HepG2 (cell line): ENCODE data around the gene HOMEZ. TPM values are rescaled to one million over a fixed set of nuclear protein-coding genes. Genes with fewer than 3 reads are reported as not detected.

Source experiments
- ARHGAP35 ChIP-seq: sonication (generic); formaldehyde crosslinking; IDR thresholded peaks from 2 replicates; pipeline ENCODE4 v1.9.0; 2022; ENCODE audit warnings: mild to moderate bottlenecking, inconsistent platforms, moderate library complexity, missing genetic modification reagents, borderline replicate concordance
- BRCA1 ChIP-seq: sonication (generic); formaldehyde crosslinking; IDR thresholded peaks from 2 replicates; pipeline ENCODE4 v1.4.0; 2020; ENCODE audit warnings: missing genetic modification reagents
- CSRNP1 ChIP-seq: sonication (generic); formaldehyde crosslinking; IDR thresholded peaks from 2 replicates; pipeline ENCODE4 v1.8.1; 2023; ENCODE audit warnings: mild to moderate bottlenecking, missing genetic modification reagents
- FOXP1 ChIP-seq, 2 experiments: fragments of 450-650 bp in 1 of 2; IDR thresholded peaks; 2 replicates each; pipeline ENCODE4 v1.6.1; 2017 to 2018; ENCODE audit warnings: antibody characterized with exemption in 1 of 2
- HMGXB4 ChIP-seq, 2 experiments: sonication (generic) in 1 of 2; formaldehyde crosslinking in 1 of 2; IDR thresholded peaks; 2 replicates each; pipeline versions ENCODE4 v1.4.0 to v1.6.1; 2018 to 2020; ENCODE audit warnings: missing genetic modification reagents in 2 of 2, borderline replicate concordance in 1 of 2, low read depth in 1 of 2, mild to moderate bottlenecking in 1 of 2, missing biosample characterization in 1 of 2
- MAZ ChIP-seq, 2 experiments: sonication (generic) in 1 of 2; formaldehyde crosslinking in 1 of 2; IDR thresholded peaks; 2 replicates each; pipeline versions ENCODE4 v1.5.0 to v1.6.1; 2012 to 2020; ENCODE audit warnings: low read depth in 2 of 2, mild to moderate bottlenecking in 2 of 2, borderline replicate concordance in 1 of 2, improper control_type of control experiment in 1 of 2, low read length in 1 of 2, missing genetic modification reagents in 1 of 2, moderate library complexity in 1 of 2
- NFYC ChIP-seq: IDR thresholded peaks from 2 replicates; pipeline ENCODE4 v1.6.1; 2016; ENCODE audit warnings: missing genetic modification reagents, missing compliant biosample characterization
- NR0B2 ChIP-seq: sonication (generic); formaldehyde crosslinking; IDR thresholded peaks from 2 replicates; pipeline ENCODE4 v1.4.0; 2020; ENCODE audit warnings: mild to moderate bottlenecking, missing genetic modification reagents
- PCBP2 ChIP-seq: fragments of 200-400 bp; formaldehyde crosslinking; optimal IDR thresholded peaks from 2 replicates; pipeline ENCODE3; 2018; ENCODE audit warnings: low read length, low read depth; ENCODE audit not compliant: poor library complexity, severe bottlenecking
- SALL1 ChIP-seq: sonication (generic); formaldehyde crosslinking; IDR thresholded peaks from 2 replicates; pipeline ENCODE4 v1.8.0; 2022; ENCODE audit warnings: mild to moderate bottlenecking, missing genetic modification reagents
- SATB2 ChIP-seq: sonication (generic); formaldehyde crosslinking; IDR thresholded peaks from 2 replicates; pipeline ENCODE4 v1.5.0; 2020; ENCODE audit warnings: missing genetic modification reagents
- ZFP41 ChIP-seq: sonication (generic); formaldehyde crosslinking; IDR thresholded peaks from 2 replicates; pipeline ENCODE4 v1.4.0; 2020; ENCODE audit warnings: mild to moderate bottlenecking, missing genetic modification reagents, borderline replicate concordance
- ZFP91 ChIP-seq: sonication (generic); formaldehyde crosslinking; IDR thresholded peaks from 2 replicates; pipeline ENCODE4 v1.9.0; 2022; ENCODE audit warnings: missing genetic modification reagents, mild to moderate bottlenecking, borderline replicate concordance
- ZFY ChIP-seq: sonication (generic); formaldehyde crosslinking; IDR thresholded peaks from 2 replicates; pipeline ENCODE4 v1.4.0; 2020; ENCODE audit warnings: missing genetic modification reagents
- ZKSCAN5 ChIP-seq: sonication (generic); formaldehyde crosslinking; IDR thresholded peaks from 2 replicates; pipeline ENCODE4 v1.5.1; 2020; ENCODE audit warnings: mild to moderate bottlenecking, missing genetic modification reagents
- ZMYM2 ChIP-seq: sonication (generic); formaldehyde crosslinking; IDR thresholded peaks from 2 replicates; pipeline ENCODE4 v1.8.0; 2022; ENCODE audit warnings: mild to moderate bottlenecking, missing genetic modification reagents
- ZNF280D ChIP-seq: sonication (generic); formaldehyde crosslinking; IDR thresholded peaks from 2 replicates; pipeline ENCODE4 v1.5.1; 2020; ENCODE audit warnings: mild to moderate bottlenecking, missing genetic modification reagents
- ZNF460 ChIP-seq: sonication (generic); formaldehyde crosslinking; IDR thresholded peaks from 2 replicates; pipeline ENCODE4 v1.5.1; 2020; ENCODE audit warnings: missing genetic modification reagents, mild to moderate bottlenecking, borderline replicate concordance
- ZNF891 ChIP-seq: sonication (generic); formaldehyde crosslinking; IDR thresholded peaks from 2 replicates; pipeline ENCODE4 v1.5.0; 2020; ENCODE audit warnings: mild to moderate bottlenecking, missing genetic modification reagents
- polyA plus RNA-seq, 8 experiments: library from polyadenylated mRNA; depleted of rRNA in 3 of 8; stranded (reverse) in 7 of 8; unstranded in 1 of 8; fragments of >200 nt; fragmentation: Illumina TruSeq in 4 of 8; extraction: Trizol in 4 of 8; gene quantifications; 2 replicates each; pipeline versions ENCODE4 v1.2.1 to v1.2.3, GENCODE V29; 2011 to 2016; ENCODE audit warnings: low read depth in 4 of 8, missing spikeins in 1 of 8, mixed read lengths in 1 of 8; ENCODE audit not compliant: insufficient read depth in 1 of 8
- total RNA-seq, 5 experiments: library from RNA; depleted of rRNA; stranded (reverse); fragments of >200 nt; fragmentation: Illumina TruSeq; extraction: Trizol; gene quantifications; 2 replicates each; pipeline ENCODE4 v1.2.3, GENCODE V29; 2016; ENCODE audit warnings: low read depth in 1 of 5

The HOMEZ gene
- total and polyA plus RNA-seq, 2 of the 13 experiments (the other 11 are each of a cell fraction or from before 2014, with no cell fraction given) = 14.5 to 31.8 TPM

GRCh38 chr14:23306412-23307145, 20.6 kb upstream of the HOMEZ start, which contains the start of gene BCL2L2 (continued):
- TF ChIP-seq ZFP91 (no peak), SATB2 (CRISPR knock-in tag) (peak; percentile 62; the same call in 1 of the 2 replicates), HMGXB4 (CRISPR knock-in tag; IDR thresholded peaks at IDR 0.05; ENCODE audit: borderline replicate concordance in 1 of 2, low read depth in 1 of 2) (peak; percentile 94 to 99; a peak in 3 of 4 replicates), ZFP41 (peak; percentile 86), SALL1 (CRISPR knock-in tag) (peak; percentile 96), ZNF460 (CRISPR knock-in tag) (no peak), ZFY (CRISPR knock-in tag) (peak; percentile 96), NFYC (CRISPR knock-in tag) (peak; percentile 72), ZNF280D (CRISPR knock-in tag) (peak; percentile 91), ZMYM2 (CRISPR knock-in tag) (peak; percentile 88), FOXP1 (IDR thresholded peaks at IDR 0.05) (no peak), FOXP1 (CRISPR knock-in tag; IDR thresholded peaks at IDR 0.05) (peak; percentile 62), NR0B2 (CRISPR knock-in tag) (peak; percentile 68; the same call in 1 of the 2 replicates), ZNF891 (CRISPR knock-in tag) (peak; percentile 96), BRCA1 (CRISPR knock-in tag) (peak; percentile 92), MAZ (IDR thresholded peaks at IDR 0.05; ENCODE audit: borderline replicate concordance, low read depth, low read length) (peak; percentile 100), MAZ (CRISPR knock-in tag; IDR thresholded peaks at IDR 0.05; ENCODE audit: low read depth) (peak; percentile 100), ZKSCAN5 (CRISPR knock-in tag) (no peak), CSRNP1 (peak; percentile 86), ARHGAP35 (CRISPR knock-in tag) (peak; percentile 92; the same call in 1 of the 2 replicates), PCBP2 (peak; percentile 100)
